Stimulated activated CD4-positive, alpha-beta T cell treated with anti-CD3 and anti-CD28 coated beads, Interleukin-2, amount 100 ng/mL, for 4 hours (primary cell): ENCODE data around the gene EDDM3A.
"Not testable (repeated sequence)": the region's sequence is repeated elsewhere in the genome, so short reads cannot be mapped to it uniquely, and the experiment has no call there.

ENCODE experiments used
- DNase-seq: peaks from one replicate; pipeline ENCODE4 v3.0.0-alpha.2; 2020; ENCODE audit warnings: low read depth

EDDM3A gene

GRCh38 chr14:20745571-20746358, at the start of gene EDDM3A:
TSS of gene EDDM3A (plus strand) at chr14:20745887. CDS start at chr14:20747581, 1,694 bp downstream.
- no peak for DNase-seq

- no peak for DNase-seq
Observed at GRCh38 chr14:20696764-20697163, 48.9 kb upstream of the EDDM3A start.

GRCh38 chr14:20697273-20698017, 48.2 kb upstream of the EDDM3A start:
- DNase-seq: peak; percentile 36

GRCh38 chr14:20698018-20698329, 47.7 kb upstream of the EDDM3A start:
- DNase-seq: no peak

GRCh38 chr14:20698934-20699333, 46.8 kb upstream of the EDDM3A start:
- DNase-seq: no peak

GRCh38 chr14:20699931-20700330, 45.8 kb upstream of the EDDM3A start:
- DNase-seq: no peak

- DNase-seq: not testable (repeated sequence)
Observed at GRCh38 chr14:20700965-20701364, 44.7 kb upstream of the EDDM3A start.

GRCh38 chr14:20706657-20707355, 38.9 kb upstream of the EDDM3A start:
- no peak for DNase-seq

- no peak for DNase-seq
Observed at GRCh38 chr14:20707622-20708021, 38.1 kb upstream of the EDDM3A start.

GRCh38 chr14:20711261-20711660, 34.4 kb upstream of the EDDM3A start:
- no peak for DNase-seq

GRCh38 chr14:20711685-20712084, 34.0 kb upstream of the EDDM3A start:
- no peak for DNase-seq

GRCh38 chr14:20712904-20713303, 32.8 kb upstream of the EDDM3A start:
- no peak for DNase-seq

GRCh38 chr14:20714593-20715250, 31.0 kb upstream of the EDDM3A start:
- no peak for DNase-seq

GRCh38 chr14:20719777-20720176, 25.9 kb upstream of the EDDM3A start:
- DNase-seq: no peak

- DNase-seq: no peak
Observed at GRCh38 chr14:20720741-20721140, 24.9 kb upstream of the EDDM3A start.

- no peak for DNase-seq
Observed at GRCh38 chr14:20722016-20722415, 23.7 kb upstream of the EDDM3A start.

- no peak for DNase-seq
Observed at GRCh38 chr14:20723488-20723887, 22.2 kb upstream of the EDDM3A start.

GRCh38 chr14:20726121-20726520, 19.6 kb upstream of the EDDM3A start:
- not testable (repeated sequence) for DNase-seq

- DNase-seq: no peak
Observed at GRCh38 chr14:20726531-20726930, 19.2 kb upstream of the EDDM3A start.

GRCh38 chr14:20730891-20731290, 14.8 kb upstream of the EDDM3A start:
- no peak for DNase-seq

- DNase-seq: no peak
Observed at GRCh38 chr14:20732477-20732876, 13.2 kb upstream of the EDDM3A start.

GRCh38 chr14:20732979-20733635, 12.6 kb upstream of the EDDM3A start:
- no peak for DNase-seq
